Islet precursor cell (in vitro differentiated cells): ENCODE measurements around the gene RALGDS.
A peak's percentile ranks its signal among the peaks of the same experiment; 100 is the strongest.

Experiments used
- DNase-seq: peaks from one replicate; pipeline ENCODE4 v3.0.0-alpha.2; 2018

RALGDS gene

DNA sequence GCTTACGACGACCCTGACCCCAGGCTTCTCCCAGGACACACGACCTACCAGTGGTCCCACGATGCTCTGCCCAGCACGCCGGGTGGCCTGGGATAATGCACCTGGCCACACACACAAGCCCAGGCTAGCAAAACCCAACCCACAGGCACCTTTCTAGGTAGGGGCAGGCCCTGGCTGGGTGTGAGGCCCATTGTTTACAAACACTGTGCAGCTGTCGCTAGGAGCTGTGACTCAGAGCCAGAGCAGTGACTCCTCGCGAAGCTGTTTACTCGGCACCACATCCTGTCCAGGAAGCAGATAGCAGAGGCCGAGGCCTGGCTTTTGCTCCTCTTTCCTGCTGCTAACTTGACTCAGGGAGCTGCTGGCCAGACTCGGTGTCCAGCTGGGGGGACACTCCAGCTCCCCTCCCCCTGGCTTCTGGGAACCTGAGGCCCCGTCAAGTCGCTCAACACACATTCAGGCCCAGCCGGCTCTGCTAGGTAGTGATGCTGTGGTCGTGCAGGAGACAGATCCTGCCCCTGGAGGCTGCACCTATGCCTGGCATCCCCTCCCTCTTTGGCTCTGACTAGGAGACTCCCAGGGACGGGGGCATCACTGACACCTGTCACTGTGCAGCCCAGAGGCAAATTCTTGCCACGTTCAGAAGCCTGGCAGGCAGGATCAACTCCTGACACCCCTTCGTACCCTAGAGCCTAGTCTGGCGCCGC, 12.8 kb upstream of the RALGDS start:
- peak; percentile 99 for DNase-seq

- no peak for DNase-seq
These were observed 11.1 kb upstream of the RALGDS start for GRCh38 chr9:133132174-133132573.

DNA sequence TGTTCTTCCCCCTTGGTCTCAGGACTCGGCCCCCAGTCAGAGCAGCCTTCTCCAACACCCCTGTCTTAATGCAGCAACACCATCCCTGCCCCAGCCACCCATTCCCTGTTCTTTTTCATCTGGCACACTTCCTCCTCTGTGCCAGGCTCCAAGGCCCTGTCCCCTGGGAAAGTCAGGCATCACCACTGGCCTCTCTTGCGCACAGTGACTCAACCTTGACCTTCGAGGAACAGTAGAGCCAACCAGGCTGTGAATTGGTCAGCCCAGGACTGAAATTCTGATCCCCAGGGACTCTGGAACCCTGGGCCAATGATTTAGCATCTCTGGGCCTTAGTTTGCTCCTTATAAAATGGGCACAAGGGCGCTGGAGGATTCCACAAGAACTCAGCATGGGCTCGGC, 10.5 kb upstream of the RALGDS start:
- DNase-seq = no peak

DNA sequence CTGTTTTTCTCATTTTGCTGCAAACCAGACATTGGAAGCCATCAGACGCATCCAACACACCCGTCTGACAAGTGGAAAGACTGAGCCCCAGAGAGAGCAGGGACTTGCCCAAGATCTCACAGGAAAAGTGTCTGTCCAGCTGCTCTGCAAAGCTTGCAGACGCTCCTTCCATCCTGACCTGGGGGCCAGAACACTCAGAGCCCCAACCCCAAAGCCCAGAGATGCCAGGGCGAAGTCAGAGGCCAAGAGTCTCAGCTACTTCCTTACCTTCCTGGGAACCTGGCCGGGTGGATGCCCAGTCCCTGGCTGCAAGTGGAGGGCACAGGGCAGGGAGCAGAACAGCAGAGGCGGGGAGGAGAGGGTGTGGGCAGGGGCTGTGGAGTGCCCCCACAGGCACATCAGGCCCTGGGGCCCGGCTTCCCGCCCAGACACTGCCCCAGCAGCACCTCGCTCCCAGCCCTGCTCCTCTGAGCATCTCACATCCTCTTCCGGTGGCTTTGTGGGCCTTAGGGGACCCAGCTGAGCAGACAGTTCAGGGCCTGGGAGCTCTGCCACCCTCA, 9.7 kb upstream of the RALGDS start:
- no peak for DNase-seq

- no peak for DNase-seq
These were observed 8.2 kb upstream of the RALGDS start for GRCh38 chr9:133129001-133129795.

DNA sequence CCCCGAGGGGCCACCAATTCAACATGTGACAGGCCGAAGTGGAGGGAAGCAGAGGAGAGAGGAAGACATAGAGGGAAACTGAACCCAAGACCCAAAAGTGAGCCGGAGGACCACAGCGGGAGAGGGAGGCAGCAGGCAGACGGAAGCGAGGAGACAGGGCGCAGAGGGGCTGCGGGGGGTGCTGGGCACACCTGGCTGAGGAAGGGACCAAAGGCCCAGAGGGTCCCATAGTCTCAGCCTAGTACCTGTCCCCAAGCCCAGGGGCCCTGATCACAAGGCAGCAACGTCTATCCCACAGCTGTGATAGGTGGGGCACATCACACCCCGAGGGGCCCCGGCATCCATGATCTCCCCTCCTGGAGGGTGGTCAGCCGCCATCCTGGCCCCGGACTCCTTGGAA, 7.1 kb upstream of the RALGDS start:
- DNase-seq = no peak

DNA sequence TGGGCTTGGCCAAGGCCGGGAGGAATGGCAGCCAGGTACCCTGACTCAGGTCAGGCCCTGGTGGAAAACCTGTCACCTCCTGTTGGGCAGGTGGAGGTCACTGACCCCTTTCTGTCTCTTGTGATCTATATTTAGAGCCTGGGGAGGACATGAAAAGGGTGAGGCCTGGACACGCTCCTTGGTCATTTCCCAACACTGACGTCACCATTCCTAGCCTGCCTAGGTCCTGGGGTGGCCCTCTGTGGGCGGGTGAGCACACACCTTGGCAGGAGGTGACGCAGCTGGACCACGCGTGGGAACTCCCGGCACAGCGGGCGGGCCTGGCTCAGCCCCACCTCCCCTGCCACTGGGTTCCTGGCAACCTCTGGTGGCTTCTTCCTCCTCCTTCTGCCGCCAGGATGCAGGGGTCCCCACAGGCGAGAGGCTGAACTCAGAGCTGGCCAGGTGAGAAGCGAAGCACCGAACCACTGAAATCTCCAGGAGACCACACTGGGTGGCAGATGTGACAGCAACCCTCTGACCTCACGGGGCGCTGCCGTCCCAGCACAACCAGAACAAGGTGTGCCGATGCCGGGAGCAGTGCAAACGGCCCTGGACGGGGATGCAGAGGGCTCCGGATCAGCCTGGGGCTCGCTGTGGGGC, 6.4 kb upstream of the RALGDS start:
- no peak for DNase-seq

- no peak for DNase-seq
These were observed 5.8 kb upstream of the RALGDS start for GRCh38 chr9:133126697-133127339.

DNA sequence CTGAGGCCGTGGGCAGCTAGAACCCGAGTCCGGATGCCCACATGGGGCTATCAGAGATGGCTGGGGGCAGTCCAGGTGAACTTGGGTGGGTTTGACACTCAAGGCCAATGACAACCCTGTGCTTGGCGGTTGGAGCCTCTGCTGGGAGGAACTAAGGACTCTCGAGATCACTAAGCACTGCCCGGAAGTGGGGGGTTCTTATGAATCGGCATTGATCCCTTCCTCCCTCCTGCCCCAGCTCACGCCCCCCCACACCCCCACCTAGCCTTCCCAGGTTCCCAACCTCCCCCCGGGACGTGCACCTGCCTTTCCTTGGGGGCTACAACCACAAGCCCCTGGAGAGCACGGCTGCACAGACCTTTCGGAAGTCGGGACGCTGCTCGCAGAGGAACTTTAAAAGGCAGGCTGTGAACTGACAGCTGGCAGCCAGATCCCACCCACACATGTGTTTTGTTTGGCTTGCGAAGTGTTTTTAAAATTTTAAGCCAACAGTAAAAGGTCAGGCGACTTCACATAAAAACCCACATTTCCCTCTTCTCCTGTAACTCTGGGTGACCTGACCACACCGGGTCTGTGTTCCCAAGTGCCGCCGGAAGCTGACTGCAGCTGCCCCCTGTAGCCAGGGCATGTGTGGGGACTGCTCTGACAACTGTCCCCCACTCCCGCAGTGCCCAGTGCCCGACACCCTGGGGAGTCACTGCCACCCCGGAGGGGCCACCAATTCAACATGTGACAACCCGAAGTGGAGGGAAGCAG, 5.1 kb upstream of the RALGDS start:
- no peak for DNase-seq

DNA sequence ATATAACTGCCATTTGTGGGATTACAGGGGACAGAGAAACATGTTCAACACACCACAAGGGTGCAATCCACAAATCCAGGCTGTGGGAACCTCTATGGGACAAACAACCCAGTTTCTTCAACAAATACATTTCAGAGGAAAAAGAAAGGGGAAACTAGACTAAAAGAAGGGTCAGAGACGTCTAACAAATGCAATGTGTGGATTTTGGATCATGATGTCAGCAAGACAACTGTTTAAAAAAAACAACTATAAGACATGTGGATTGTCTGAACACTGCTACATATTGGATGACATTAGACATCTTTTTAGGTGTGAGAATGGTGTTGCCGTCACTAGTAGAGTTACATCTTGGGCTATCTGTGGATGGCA, 3.9 kb upstream of the RALGDS start:
- no peak for DNase-seq

DNA sequence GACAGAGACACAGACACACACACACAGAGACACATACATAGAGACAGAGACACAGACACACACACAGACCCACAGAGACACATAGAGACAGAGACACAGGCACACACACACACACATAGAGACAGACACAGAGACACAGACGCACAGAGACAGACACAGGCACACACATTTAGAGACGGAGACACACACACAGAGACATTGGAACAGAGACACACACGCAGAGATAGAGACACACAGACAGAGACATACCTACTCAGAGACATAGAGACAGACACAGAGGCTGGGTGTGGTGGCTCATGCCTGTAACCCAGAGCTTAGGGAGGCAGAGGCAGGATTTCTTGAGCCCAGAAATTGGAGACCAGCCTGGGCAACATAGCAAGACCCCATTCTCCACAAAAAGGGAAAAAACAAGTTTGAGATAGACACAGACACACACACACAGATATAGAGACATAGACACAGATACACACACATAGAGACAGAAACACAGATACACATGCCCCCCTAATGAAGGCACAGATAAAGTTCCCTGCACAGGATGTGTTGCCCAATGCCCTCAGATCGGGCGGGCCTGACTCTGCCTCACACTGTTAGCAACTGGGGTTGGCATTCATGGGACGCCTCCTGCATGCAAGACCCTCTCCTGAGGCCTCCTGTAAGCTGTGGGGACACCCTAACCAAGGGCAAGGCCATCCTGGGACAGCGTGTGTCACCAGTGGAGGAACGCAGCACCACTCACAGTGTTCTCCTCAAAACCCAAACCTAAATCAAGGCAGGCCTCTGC, 3.3 kb upstream of the RALGDS start:
- no peak for DNase-seq

- peak; percentile 89 for DNase-seq
These were observed 2.0 kb upstream of the RALGDS start for GRCh38 chr9:133122935-133123611.

DNA sequence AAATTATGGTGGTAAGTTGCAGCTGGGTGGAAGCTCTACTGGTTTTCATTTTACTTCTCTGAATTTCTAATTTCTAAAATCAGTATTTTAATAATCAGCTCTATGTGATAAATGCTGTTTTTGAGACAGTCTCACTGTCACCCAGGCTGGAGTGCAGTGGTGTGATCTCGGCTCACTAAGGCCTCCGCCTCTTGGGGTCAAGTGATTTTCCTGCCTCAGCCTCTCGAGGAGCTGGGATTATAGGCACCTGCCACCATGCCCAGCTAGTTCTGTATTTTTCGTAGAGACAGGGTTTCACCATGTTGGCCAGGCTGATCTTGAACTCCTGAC, 1.5 kb upstream of the RALGDS start:
- no peak for DNase-seq

GRCh38 chr9:133121915-133122550, 993 bp upstream of the RALGDS start:
- DNase-seq = no peak

GRCh38 chr9:133120501-133121197, 391 bp downstream of the RALGDS start:
- no peak for DNase-seq

DNA sequence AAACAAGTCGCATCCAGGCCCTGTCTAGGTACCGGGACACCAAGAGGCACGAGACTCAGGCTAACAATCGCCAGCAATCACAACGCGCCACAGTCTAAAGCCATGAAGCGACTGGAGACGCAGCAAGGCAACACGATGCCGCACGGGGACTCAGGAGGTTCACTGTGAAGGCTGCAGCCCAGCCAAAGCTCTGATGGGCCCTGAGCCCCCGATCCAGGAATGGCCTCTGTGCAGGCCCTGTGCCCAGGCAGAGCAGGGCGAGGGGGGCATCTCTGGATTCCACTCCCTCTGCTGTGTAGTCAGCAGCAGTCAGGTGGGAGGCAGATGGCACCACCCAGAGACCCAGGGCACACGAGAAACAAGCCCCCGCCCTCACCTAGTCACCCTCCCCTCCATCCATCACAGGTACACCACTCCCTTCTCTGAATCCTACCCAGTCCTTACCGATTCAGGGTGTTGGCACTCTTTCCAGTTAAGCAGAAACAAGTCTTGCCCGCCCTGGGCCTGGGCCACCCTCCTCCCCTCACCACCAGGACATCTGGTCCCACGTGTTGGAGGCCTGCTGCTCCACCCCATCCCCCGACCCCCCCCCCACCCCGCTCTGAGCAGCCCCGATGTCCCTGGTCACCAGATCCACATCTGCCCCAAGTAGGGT, 1.1 kb downstream of the RALGDS start:
- no peak for DNase-seq

DNA sequence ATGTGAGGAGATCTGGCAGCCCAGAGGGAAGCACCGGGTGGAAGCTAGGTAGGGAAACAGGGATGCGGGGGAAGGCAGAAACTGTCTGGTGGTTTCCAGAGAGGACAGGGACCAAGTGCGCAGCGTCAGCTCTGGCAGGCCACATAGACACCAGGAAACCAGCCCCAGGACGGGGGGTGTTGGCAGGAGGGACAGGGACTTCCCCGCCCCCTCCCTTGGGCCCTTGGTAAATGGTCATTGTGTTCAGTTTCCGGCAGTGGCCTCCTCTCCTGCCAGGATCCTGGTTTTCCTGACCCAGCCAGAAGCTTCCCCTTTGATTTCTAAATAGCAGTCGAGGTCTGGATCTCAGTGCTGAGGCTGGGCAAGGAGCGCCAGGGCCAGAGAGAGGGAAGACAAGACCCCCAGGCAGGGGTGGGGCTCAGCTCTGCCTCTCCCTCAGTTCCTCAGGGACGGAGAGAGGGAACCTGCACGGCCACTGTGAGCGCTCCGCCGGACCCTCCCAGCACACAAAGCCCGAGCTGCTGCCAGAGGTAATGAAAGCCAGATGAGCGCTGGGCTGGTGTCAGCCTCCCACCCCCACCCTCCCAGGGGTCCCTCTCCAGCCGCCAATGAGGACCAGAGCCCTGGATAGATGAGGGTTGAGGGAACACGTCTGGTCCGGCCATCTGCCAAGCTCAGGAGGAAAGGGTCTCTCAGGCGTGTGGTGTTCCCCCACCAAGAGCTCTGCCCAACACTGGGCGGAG, 1.8 kb downstream of the RALGDS start:
- no peak for DNase-seq

DNA sequence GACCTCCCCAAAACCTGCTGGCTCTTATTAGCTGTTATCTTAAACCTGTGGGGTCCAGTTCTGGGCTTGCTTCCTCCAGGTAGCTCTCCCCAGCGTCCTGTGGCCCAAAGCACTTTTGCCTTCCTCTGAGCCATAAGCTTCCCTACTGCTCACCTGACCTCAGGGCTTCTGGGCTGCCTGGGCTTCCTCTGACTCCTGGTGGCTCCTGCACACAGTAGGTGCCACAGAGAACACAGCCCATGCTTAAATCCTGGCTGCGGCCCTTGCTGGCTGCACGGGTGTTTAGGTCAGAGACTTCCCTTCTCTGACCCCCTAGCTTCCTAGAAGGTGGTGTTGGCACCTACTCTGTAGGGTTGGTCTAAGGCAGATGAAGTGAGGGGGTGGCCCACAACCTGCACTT, 2.5 kb downstream of the RALGDS start:
- no peak for DNase-seq

- DNase-seq = no peak
These were observed 2.9 kb downstream of the RALGDS start for GRCh38 chr9:133118179-133118520.
